ENCODE measurements around the gene PRRT4. TPM values are rescaled to one million over a fixed set of nuclear protein-coding genes. Genes with fewer than 3 reads are reported as not detected.
A peak's percentile ranks its signal among the peaks of the same experiment; 100 is the strongest.

Gene PRRT4
- total RNA-seq, 1 donor, result 0.27 TPM

- no peak for DNase-seq (ENCODE audit: low read depth in 2 of 3, low spot score in 2 of 3)
Measured at GRCh38 chr7:128396357-128396756, 34.9 kb upstream of the PRRT4 start.

GRCh38 chr7:128395748-128396147 is 34.3 kb upstream of the PRRT4 start:
- no peak for DNase-seq (ENCODE audit: low read depth in 2 of 3, low spot score in 2 of 3)

GRCh38 chr7:128394904-128395496 is 33.5 kb upstream of the PRRT4 start:
- DNase-seq (ENCODE audit: low read depth in 2 of 3, low spot score in 2 of 3), result no peak

- DNase-seq (ENCODE audit: low read depth in 2 of 3, low spot score in 2 of 3), result no peak
Measured at GRCh38 chr7:128393526-128394330, 32.2 kb upstream of the PRRT4 start.

- DNase-seq (ENCODE audit: low read depth in 2 of 3, low spot score in 2 of 3), result no peak
Measured at GRCh38 chr7:128392446-128393327, 31.2 kb upstream of the PRRT4 start.

GRCh38 chr7:128391805-128392204 is 30.3 kb upstream of the PRRT4 start:
- DNase-seq (ENCODE audit: low read depth in 2 of 3, low spot score in 2 of 3), result no peak

- peak in 2 of 3 donors; percentile 74 to 91 for DNase-seq (ENCODE audit: low read depth in 2 of 3, low spot score in 2 of 3)
Measured at GRCh38 chr7:128390871-128391565, 29.5 kb upstream of the PRRT4 start.

- no peak for DNase-seq (ENCODE audit: low read depth in 2 of 3, low spot score in 2 of 3)
Measured at GRCh38 chr7:128389618-128390329, 28.3 kb upstream of the PRRT4 start.

- DNase-seq (ENCODE audit: low read depth in 2 of 3, low spot score in 2 of 3), result no peak
Measured at GRCh38 chr7:128389085-128389617, 27.7 kb upstream of the PRRT4 start.

- DNase-seq (ENCODE audit: low read depth in 2 of 3, low spot score in 2 of 3), result no peak
Measured at GRCh38 chr7:128388145-128388485, 26.6 kb upstream of the PRRT4 start.

GRCh38 chr7:128387216-128388144 is 26.0 kb upstream of the PRRT4 start:
- peak in 2 of 3 donors; percentile 72 to 79 for DNase-seq (ENCODE audit: low read depth in 2 of 3, low spot score in 2 of 3)

GRCh38 chr7:128385988-128386925 is 24.8 kb upstream of the PRRT4 start:
- no peak for DNase-seq (ENCODE audit: low read depth in 2 of 3, low spot score in 2 of 3)

- peak in 1 of 3 donors; percentile 84 for DNase-seq (ENCODE audit: low read depth in 2 of 3, low spot score in 2 of 3)
Measured at GRCh38 chr7:128384726-128385125, 23.2 kb upstream of the PRRT4 start.

GRCh38 chr7:128383776-128384175 is 22.3 kb upstream of the PRRT4 start:
- no peak for DNase-seq (ENCODE audit: low read depth in 2 of 3, low spot score in 2 of 3)

GRCh38 chr7:128381161-128381821 is 19.8 kb upstream of the PRRT4 start:
- DNase-seq (ENCODE audit: low read depth in 2 of 3, low spot score in 2 of 3), result peak in 1 of 3 donors; percentile 54

- no peak for DNase-seq (ENCODE audit: low read depth in 2 of 3, low spot score in 2 of 3)
Measured at GRCh38 chr7:128380483-128381106, 19.1 kb upstream of the PRRT4 start.

Data from hematopoietic multipotent progenitor cell (in vitro differentiated cells).